ENCODE data around the gene PLXDC2.

DNA sequence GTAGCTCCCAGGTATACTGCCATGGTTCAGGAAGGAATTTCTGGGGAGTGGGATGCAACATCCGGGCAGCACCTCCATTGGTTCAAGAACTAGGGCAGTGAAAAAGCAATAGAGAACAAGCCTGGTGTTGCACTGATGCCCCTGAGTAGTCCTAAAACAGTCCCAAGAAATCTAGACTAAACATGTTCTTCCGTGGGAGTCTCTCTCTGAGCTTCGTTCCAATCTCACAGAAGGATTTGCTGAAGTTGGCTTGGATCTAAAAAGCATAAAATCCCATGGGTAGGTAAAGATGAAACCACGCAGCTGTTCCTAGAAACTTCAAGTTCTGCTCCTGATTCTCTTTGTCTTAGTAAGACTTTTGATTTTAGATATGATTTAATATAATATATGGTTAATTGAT, 154.5 kb downstream of the PLXDC2 start:
- TF ChIP-seq FOXA1 (IDR thresholded peaks at IDR 0.05) (no peak), BHLHE40 (IDR thresholded peaks at IDR 0.05; ENCODE audit: borderline replicate concordance) (no peak), LEF1 (IDR thresholded peaks at IDR 0.05; ENCODE audit: borderline replicate concordance) (no peak), TARDBP (IDR thresholded peaks at IDR 0.05) (no peak), L3MBTL2 (conservative IDR thresholded peaks at IDR 0.05) (no peak), SP1 (IDR thresholded peaks at IDR 0.05) (no peak), ELF4 (IDR thresholded peaks at IDR 0.05) (no peak), FOXM1 (IDR thresholded peaks at IDR 0.05; ENCODE audit: borderline replicate concordance) (no peak), PKNOX1 (IDR thresholded peaks at IDR 0.05) (no peak), FOXK2 (IDR thresholded peaks at IDR 0.05) (no peak), SUZ12 (IDR thresholded peaks at IDR 0.05) (no peak), ZNF384 (IDR thresholded peaks at IDR 0.05) (no peak)
